HG03469 (cell line): ENCODE measurements around the gene PRR15L.

Experiments
- ATAC-seq: cut with Tn5 transposase; IDR thresholded peaks from one replicate; pipeline ENCODE4 v1.9.1; 2021; ENCODE audit warnings: mild to moderate bottlenecking, moderate library complexity, moderate number of reproducible peaks; ENCODE audit not compliant: unreplicated experiment

The PRR15L gene

DNA sequence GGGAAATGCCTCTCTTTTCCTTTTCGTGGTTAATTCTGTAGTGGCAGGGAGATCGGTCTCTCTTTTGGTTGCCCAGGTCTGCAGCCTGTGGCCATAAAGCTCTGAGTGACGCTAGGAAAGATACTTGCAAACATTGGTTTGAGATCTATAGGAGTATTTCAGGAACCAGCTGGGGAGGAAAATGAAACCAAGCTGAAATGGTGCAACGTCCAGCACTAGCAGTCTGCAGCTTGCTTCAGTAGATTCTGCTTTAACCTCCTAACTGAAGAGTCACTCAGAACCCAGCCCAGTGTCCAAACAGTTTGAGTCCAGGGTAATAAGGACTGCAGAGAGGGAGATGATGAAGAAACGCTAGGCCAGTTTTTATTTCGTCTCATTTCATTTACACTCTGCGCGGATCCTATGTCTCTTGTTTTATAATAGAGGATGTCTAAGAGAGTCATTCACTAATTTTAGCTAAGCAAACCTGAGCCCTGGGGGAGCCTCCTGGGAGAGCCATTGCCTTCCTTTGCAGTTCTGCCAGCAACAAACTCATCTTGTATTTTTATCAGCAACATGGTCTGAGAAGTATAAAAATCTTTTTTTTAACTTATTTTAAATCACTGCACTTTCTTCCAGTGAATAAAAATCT lies 49.6 kb downstream of the PRR15L start:
- ATAC-seq, result no peak

DNA sequence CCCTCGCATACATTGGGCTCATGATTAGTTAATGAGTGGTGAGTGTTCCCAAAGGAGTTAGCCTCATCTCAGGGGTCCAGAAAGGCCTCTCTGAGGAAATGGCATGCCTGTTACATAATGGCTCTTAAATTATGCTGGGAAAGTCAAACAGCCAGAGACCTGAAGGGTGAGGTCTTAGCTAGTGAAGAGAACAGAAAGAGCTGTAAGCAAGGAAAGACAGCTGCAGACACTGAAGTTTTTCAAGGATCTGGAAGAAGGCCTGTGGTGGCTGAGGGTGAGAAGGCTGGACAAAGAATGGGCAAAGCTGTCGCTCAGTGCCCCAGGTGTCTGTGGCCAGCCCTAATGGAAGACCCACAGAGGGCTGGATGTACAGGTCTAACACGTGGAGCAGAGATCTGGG lies 51.2 kb downstream of the PRR15L start:
- ATAC-seq, result no peak

DNA sequence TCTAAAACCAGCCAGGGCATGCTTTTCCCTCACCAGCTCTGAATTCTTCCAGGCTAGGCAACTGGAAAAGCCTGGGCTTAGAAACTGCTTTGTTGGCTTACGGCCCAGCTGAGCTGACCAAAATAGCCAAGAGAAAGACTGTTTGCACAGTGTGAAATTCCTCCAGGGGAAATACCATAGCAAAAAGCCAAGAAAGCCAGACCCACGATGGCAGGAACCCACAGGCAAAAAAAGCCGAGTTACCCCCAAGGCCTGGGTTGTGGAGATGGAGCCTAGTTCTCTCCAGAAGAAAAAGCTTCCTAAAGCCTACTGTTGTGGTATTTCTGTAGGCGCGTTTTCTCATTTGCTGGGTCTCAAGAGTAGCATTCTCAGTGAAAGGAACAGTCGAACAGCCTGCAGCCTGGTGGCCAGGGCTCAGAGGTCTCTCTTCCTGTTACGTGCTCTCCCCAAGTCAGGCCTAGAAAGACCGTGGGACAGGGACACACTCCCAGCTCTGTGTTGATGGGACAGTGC lies 52.4 kb downstream of the PRR15L start:
- ATAC-seq, result no peak

GRCh38 chr17:47902039-47902744 lies 55.5 kb downstream of the PRR15L start:
- ATAC-seq, result no peak
